Liver (tissue), 9 donors: ENCODE results near the gene COL27A1. TPM values are rescaled to one million over a fixed set of nuclear protein-coding genes. Genes with fewer than 3 reads are reported as not detected.

Source experiments
- DNase-seq: peaks from one replicate; pipeline ENCODE4 v3.0.0-alpha.2; 2017; ENCODE audit warnings: low spot score
- H3K27ac ChIP-seq, 2 donors: one replicate each; pipeline ENCODE4 v1.7.0; 2013; ENCODE audit warnings: inconsistent platforms in 2 of 2, low read length in 2 of 2, control low read depth in 1 of 2, low read depth in 1 of 2, mild to moderate bottlenecking in 1 of 2
- H3K27me3 ChIP-seq, 4 donors: one replicate each; pipeline versions ENCODE4 v1.6.1 to v1.7.0; 2013; ENCODE audit warnings: low read length in 3 of 4, inconsistent platforms in 1 of 4, mild to moderate bottlenecking in 1 of 4, moderate library complexity in 1 of 4; ENCODE audit not compliant: control insufficient read depth in 4 of 4, insufficient read depth in 4 of 4
- H3K36me3 ChIP-seq, 4 donors: one replicate each; pipeline versions ENCODE4 v1.6.1 to v1.7.0; 2013; ENCODE audit warnings: low read length in 3 of 4, mild to moderate bottlenecking in 3 of 4, low read depth in 1 of 4, moderate library complexity in 1 of 4; ENCODE audit not compliant: control insufficient read depth in 4 of 4, insufficient read depth in 3 of 4
- H3K4me1 ChIP-seq, 4 donors: one replicate each; pipeline versions ENCODE4 v1.6.1 to v1.7.0; 2013; ENCODE audit warnings: low read length in 3 of 4, mild to moderate bottlenecking in 3 of 4, moderate library complexity in 1 of 4; ENCODE audit not compliant: control insufficient read depth in 4 of 4, insufficient read depth in 4 of 4
- H3K4me3 ChIP-seq, 3 donors: one replicate each; pipeline versions ENCODE4 v1.6.1 to v1.7.0; 2013; ENCODE audit warnings: low read length in 3 of 3, control low read depth in 1 of 3, low read depth in 1 of 3, mild to moderate bottlenecking in 1 of 3
- H3K9ac ChIP-seq, 2 donors: one replicate each; pipeline ENCODE4 v1.7.0; 2013; ENCODE audit warnings: low read length in 2 of 2, mild to moderate bottlenecking in 2 of 2, moderate library complexity in 2 of 2, control low read depth in 1 of 2, low read depth in 1 of 2
- H3K9me3 ChIP-seq, 4 donors: one replicate each; pipeline versions ENCODE4 v1.6.1 to v1.7.0; 2013; ENCODE audit warnings: low read length in 3 of 4; ENCODE audit not compliant: control insufficient read depth in 4 of 4
- ATF3 ChIP-seq: IDR thresholded peaks from 2 replicates; pipeline ENCODE4 v1.6.1; 2016; ENCODE audit warnings: antibody characterized with exemption
- CTCF ChIP-seq: fragments of 150-350 bp; IDR thresholded peaks from 2 replicates; pipeline ENCODE4 v1.5.1; 2017; ENCODE audit warnings: improper control_type of control experiment, low read depth, low read length; ENCODE audit not compliant: missing input control
- EGR1 ChIP-seq, 2 donors: IDR thresholded peaks; 2 replicates each; pipeline ENCODE4 v1.6.1; 2016 to 2018; ENCODE audit warnings: antibody characterized with exemption in 2 of 2, low read depth in 2 of 2
- FOXA2 ChIP-seq: IDR thresholded peaks from 2 replicates; pipeline ENCODE4 v1.6.1; 2016; ENCODE audit warnings: antibody characterized with exemption
- GABPA ChIP-seq, 2 donors: IDR thresholded peaks in 1 of 2; conservative IDR thresholded peaks in 1 of 2; 2 replicates each; pipeline ENCODE4 v1.6.1; 2016; ENCODE audit warnings: antibody characterized with exemption in 2 of 2, mild to moderate bottlenecking in 1 of 2, moderate library complexity in 1 of 2
- HNF4A ChIP-seq, 2 donors: conservative IDR thresholded peaks; 2 replicates each; pipeline ENCODE4 v1.6.1; 2016; ENCODE audit warnings: antibody characterized with exemption in 2 of 2, mild to moderate bottlenecking in 2 of 2
- HNF4G ChIP-seq: IDR thresholded peaks from 2 replicates; pipeline ENCODE4 v1.6.1; 2016; ENCODE audit warnings: antibody characterized with exemption
- JUND ChIP-seq, 2 donors: IDR thresholded peaks; 2 replicates each; pipeline ENCODE4 v1.6.1; 2016; ENCODE audit warnings: antibody characterized with exemption in 2 of 2
- MAX ChIP-seq: IDR thresholded peaks from 2 replicates; pipeline ENCODE4 v1.6.1; 2016; ENCODE audit warnings: antibody characterized with exemption
- NR2F2 ChIP-seq: IDR thresholded peaks from 2 replicates; pipeline ENCODE4 v1.6.1; 2016; ENCODE audit warnings: antibody characterized with exemption
- RAD21 ChIP-seq, 2 donors: IDR thresholded peaks; 2 replicates each; pipeline ENCODE4 v1.6.1; 2016; ENCODE audit warnings: antibody characterized with exemption in 2 of 2, mild to moderate bottlenecking in 2 of 2
- SP1 ChIP-seq: IDR thresholded peaks from 2 replicates; pipeline ENCODE4 v1.6.1; 2018; ENCODE audit warnings: antibody characterized with exemption, mild to moderate bottlenecking
- TAF1 ChIP-seq: conservative IDR thresholded peaks from 2 replicates; pipeline ENCODE4 v1.6.1; 2016; ENCODE audit warnings: antibody characterized with exemption, mild to moderate bottlenecking
- YY1 ChIP-seq: IDR thresholded peaks from 2 replicates; pipeline ENCODE4 v1.6.1; 2016; ENCODE audit warnings: antibody characterized with exemption, mild to moderate bottlenecking
- ZBTB33 ChIP-seq: IDR thresholded peaks from 2 replicates; pipeline ENCODE4 v1.6.1; 2016; ENCODE audit warnings: antibody characterized with exemption
- WGBS: extraction: QIAGEN DNeasy Blood & Tissue Kit; methylation state at CpG from one replicate; pipeline ENCODE4 v1.1.7; 2013; 5-methylcytosine and 5-hydroxymethylcytosine counted together
- polyA plus RNA-seq, 2 donors: library from polyadenylated mRNA; stranded (reverse) in 1 of 2; unstranded in 1 of 2; fragments of 200-250 nt in 1 of 2; fragments of >200 nt in 1 of 2; fragmentation: Nextera tagmentation in 1 of 2; extraction: Ambion mirVana in 1 of 2; gene quantifications; one replicate each; pipeline versions ENCODE4 v1.2.1 to v1.2.3, GENCODE V29; 2013 to 2015
- total RNA-seq, 2 donors: library from RNA; depleted of rRNA; stranded (reverse); fragments of >200 nt; gene quantifications; one replicate each; pipeline ENCODE4 v1.2.3, GENCODE V29; 2014
- TF ChIP-seq, protein P1 (sequence below): IDR thresholded peaks from 2 replicates; pipeline ENCODE4 v1.6.1; 2016; ENCODE audit warnings: antibody characterized with exemption, mild to moderate bottlenecking
- donor health status: healthy.
- donor health status: healthy.
- donor health status: healthy.
- donor health status: healthy.
- donor health status: healthy.

The COL27A1 gene
- total and polyA plus RNA-seq, 4 donors: 7.0 to 20.4 (median 12.0) TPM

- no peak for DNase-seq
- no peak overlapping the region for H3K4me3 ChIP-seq
- peak overlapping the region in 1 of 2 donors; percentile 76 for H3K27ac ChIP-seq
- WGBS: 39% methylated on average over 7 of the region's 7 CpGs
- no peak for TF ChIP-seq MAX
- TF ChIP-seq TAF1: no peak
- no peak for TF ChIP-seq FOXA2
- no peak for TF ChIP-seq JUND (IDR thresholded peaks at IDR 0.05)
- no peak for TF ChIP-seq HNF4A (conservative IDR thresholded peaks at IDR 0.05)
- TF ChIP-seq ATF3: no peak
- TF ChIP-seq EGR1 (IDR thresholded peaks at IDR 0.05; ENCODE audit: low read depth in 2 of 2): no peak
- TF ChIP-seq, protein P1, sequence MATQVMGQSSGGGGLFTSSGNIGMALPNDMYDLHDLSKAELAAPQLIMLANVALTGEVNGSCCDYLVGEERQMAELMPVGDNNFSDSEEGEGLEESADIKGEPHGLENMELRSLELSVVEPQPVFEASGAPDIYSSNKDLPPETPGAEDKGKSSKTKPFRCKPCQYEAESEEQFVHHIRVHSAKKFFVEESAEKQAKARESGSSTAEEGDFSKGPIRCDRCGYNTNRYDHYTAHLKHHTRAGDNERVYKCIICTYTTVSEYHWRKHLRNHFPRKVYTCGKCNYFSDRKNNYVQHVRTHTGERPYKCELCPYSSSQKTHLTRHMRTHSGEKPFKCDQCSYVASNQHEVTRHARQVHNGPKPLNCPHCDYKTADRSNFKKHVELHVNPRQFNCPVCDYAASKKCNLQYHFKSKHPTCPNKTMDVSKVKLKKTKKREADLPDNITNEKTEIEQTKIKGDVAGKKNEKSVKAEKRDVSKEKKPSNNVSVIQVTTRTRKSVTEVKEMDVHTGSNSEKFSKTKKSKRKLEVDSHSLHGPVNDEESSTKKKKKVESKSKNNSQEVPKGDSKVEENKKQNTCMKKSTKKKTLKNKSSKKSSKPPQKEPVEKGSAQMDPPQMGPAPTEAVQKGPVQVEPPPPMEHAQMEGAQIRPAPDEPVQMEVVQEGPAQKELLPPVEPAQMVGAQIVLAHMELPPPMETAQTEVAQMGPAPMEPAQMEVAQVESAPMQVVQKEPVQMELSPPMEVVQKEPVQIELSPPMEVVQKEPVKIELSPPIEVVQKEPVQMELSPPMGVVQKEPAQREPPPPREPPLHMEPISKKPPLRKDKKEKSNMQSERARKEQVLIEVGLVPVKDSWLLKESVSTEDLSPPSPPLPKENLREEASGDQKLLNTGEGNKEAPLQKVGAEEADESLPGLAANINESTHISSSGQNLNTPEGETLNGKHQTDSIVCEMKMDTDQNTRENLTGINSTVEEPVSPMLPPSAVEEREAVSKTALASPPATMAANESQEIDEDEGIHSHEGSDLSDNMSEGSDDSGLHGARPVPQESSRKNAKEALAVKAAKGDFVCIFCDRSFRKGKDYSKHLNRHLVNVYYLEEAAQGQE: no peak
- no peak for TF ChIP-seq SP1
- TF ChIP-seq CTCF: no peak
- no peak for TF ChIP-seq NR2F2
- TF ChIP-seq HNF4G: no peak
- no peaks in the 10 kb centered on the region for H3K36me3 ChIP-seq
- H3K9ac ChIP-seq: no peak overlapping the region
- H3K4me1 ChIP-seq: peaks cover 11 to 23% (median 17%) of the 10 kb centered on the region in 4 donors
- no peaks in the 10 kb centered on the region for H3K27me3 ChIP-seq
- no peaks in the 10 kb centered on the region for H3K9me3 ChIP-seq
Measured at GRCh38 chr9:114130141-114130540, 25.2 kb upstream of the COL27A1 start.

DNA sequence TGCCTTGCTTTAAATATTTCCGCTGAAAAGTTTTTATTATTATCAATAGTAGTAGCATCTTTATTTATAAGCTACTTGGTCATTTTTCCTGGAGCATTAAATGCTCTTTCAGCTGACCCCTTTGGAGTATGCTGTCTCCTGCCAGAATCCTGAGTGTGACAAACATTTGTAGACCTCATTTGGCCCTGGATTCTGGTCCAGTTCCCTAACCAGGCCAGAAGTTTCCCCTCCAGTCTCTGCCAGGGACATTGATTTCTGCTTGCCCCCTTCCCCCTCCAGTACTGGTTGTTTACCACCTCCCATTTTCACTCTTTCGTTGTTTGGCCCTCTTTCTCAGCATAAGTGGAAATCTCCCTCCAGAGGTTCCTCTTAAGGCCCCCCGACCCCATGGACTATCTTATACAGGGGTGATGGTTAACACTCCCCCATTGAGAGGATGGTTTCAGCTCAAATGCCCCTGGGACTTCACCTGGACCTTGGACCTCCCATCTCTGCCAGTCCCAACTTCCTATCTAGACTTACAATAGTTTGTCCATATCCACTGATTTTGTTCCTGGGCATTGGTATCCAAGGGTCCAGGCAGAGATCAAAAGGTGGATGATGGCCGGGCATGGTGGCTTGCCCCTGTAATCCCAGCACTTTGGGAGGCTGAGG is 24.6 kb upstream of the COL27A1 start:
- H3K9ac ChIP-seq: no peak overlapping the region
- H3K4me1 ChIP-seq: peaks cover 11 to 23% (median 17%) of the 10 kb centered on the region in 4 donors
- DNase-seq: no peak
- peak overlapping the region; percentile 15 to 76 for H3K27ac ChIP-seq
- H3K36me3 ChIP-seq: no peaks in the 10 kb centered on the region
- H3K27me3 ChIP-seq: no peaks in the 10 kb centered on the region
- H3K4me3 ChIP-seq: no peak overlapping the region
- WGBS: 42% methylated on average over 4 of the region's 4 CpGs
- no peaks in the 10 kb centered on the region for H3K9me3 ChIP-seq
- TF ChIP-seq NR2F2 (peak; percentile 46), FOXA2 (no peak), SP1 (peak; percentile 90), CTCF (no peak), HNF4A (conservative IDR thresholded peaks at IDR 0.05) (peak; percentile 74 to 86), GABPA (IDR thresholded peaks at IDR 0.05 in 1 of 2, conservative IDR thresholded peaks at IDR 0.05 in 1 of 2) (no peak), ATF3 (peak; percentile 18), EGR1 (IDR thresholded peaks at IDR 0.05; ENCODE audit: low read depth in 2 of 2) (no peak), ZBTB33 (no peak), YY1 (no peak), TAF1 (no peak), RAD21 (IDR thresholded peaks at IDR 0.05) (peak in 1 of 2 donors; percentile 8), JUND (IDR thresholded peaks at IDR 0.05) (no peak), MAX (no peak)
